ENCODE data around the gene ACAA2.

The ACAA2 gene

DNA sequence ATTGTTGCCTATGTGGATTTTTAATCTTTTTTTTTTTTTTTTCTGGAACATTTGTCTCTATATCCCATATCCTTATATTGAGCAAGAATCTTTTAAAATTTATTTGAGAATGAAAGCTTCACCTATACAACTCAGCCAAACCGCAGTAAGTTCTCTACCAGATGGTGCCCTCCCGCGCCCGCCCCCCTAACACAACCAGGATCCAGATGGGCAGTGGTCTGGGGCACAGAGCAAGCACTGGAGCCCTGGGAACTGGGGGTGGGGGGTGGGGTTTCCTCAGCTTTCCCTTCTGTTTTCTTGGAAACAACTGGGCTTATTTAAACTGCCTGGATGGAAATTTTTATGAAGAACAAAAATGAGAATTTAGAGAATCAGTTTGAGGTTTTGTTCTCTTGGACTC lies 74.6 kb downstream of the ACAA2 start:
- H3K27ac ChIP-seq, result no peak overlapping the region
- TF ChIP-seq, protein P1, sequence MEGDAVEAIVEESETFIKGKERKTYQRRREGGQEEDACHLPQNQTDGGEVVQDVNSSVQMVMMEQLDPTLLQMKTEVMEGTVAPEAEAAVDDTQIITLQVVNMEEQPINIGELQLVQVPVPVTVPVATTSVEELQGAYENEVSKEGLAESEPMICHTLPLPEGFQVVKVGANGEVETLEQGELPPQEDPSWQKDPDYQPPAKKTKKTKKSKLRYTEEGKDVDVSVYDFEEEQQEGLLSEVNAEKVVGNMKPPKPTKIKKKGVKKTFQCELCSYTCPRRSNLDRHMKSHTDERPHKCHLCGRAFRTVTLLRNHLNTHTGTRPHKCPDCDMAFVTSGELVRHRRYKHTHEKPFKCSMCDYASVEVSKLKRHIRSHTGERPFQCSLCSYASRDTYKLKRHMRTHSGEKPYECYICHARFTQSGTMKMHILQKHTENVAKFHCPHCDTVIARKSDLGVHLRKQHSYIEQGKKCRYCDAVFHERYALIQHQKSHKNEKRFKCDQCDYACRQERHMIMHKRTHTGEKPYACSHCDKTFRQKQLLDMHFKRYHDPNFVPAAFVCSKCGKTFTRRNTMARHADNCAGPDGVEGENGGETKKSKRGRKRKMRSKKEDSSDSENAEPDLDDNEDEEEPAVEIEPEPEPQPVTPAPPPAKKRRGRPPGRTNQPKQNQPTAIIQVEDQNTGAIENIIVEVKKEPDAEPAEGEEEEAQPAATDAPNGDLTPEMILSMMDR (conservative IDR thresholded peaks at IDR 0.05), result no peak

DNA sequence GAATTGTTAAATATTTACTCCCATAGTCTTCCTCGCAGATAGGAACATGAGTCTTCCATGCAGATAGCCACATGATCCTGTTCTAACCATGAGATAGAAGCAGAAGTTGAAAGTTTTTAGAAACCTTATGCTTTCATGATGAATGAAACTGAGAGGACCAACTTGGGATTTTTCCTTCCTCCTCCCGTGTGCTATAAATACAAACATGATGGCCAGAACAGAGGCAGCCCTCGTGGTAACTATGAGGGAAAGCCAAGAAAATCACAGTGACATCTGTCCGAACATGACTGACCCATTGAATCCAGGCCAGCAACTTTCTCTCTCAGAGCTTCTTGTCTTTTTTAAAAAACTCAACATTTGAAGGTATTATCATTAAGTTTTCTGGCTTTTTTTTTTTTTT lies 78.5 kb downstream of the ACAA2 start:
- H3K27ac ChIP-seq, result no peak overlapping the region
- TF ChIP-seq, protein P1 (conservative IDR thresholded peaks at IDR 0.05), result no peak

DNA sequence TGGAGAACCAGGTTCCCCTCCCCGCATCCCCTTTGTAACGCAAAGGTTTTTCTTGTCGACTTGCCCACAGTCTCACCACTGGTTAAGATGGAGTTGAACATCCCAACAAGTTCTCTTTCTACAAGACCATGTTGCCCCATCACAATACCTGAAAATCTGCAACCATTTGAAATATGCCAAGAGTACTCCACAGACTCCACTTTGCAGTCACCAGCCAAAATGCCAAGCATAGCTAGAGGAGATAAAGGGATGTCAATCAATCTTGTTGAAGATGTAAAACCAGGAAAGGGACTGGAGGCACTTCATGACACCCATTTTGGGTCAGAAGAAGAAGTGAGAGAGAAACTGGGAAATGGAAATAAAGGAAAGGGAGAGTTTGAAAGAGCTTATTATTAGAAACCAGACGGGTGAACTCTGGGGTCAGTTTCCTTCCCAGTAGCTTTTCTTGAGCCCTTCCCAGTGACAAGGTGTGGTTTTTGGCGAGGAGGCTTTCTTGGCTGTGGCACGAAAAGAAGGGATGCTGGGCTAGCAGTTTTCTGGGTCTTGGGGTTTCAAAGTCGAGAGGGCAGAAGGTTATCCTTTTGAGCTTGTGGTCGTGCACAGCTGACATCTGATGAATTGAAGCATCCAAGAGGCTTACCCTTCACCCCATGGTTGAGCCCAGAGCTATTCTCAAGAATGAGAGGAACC lies 79.3 kb downstream of the ACAA2 start:
- TF ChIP-seq, protein P1 (conservative IDR thresholded peaks at IDR 0.05), result no peak
- no peak overlapping the region for H3K27ac ChIP-seq

DNA sequence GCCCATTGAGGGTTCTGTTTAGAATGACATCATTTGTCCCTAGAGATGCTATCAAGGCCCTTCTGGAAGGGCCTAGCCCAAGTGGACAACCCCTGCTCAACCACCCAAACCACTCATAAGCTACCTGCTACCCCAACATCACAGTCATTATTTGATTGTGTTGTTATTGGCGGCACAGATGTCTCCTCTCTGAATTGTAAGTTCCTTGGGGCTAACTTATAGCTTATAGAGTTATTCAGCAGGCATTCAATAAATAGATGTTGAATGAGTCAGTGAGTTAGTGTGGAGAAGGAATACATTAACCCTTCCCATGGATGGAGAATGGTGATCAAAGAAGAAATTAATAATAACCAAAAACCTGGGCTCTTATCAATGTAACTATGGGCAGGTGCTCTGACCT lies 80.0 kb downstream of the ACAA2 start:
- TF ChIP-seq, protein P1 (conservative IDR thresholded peaks at IDR 0.05), result no peak
- H3K27ac ChIP-seq, result no peak overlapping the region

Data from VCaP (cell line).